NCI-H2029 (cell line): ENCODE data around the gene PLEKHO2.

Source experiments
- DNase-seq: peaks from one replicate; lab custom pipeline; 2025; lab: John Stamatoyannopoulos, UW

PLEKHO2 gene

GRCh38 chr15:64825431-64826294 lies 16.1 kb upstream of the PLEKHO2 start, which contains the start of gene PIF1:
TSS of gene PIF1 (minus strand) at chr15:64825647. CDS start at chr15:64824335, 1,312 bp downstream.
- peak; percentile 94 for DNase-seq

- no peak for DNase-seq
These were observed 12.7 kb upstream of the PLEKHO2 start for GRCh38 chr15:64828985-64829384.

DNA sequence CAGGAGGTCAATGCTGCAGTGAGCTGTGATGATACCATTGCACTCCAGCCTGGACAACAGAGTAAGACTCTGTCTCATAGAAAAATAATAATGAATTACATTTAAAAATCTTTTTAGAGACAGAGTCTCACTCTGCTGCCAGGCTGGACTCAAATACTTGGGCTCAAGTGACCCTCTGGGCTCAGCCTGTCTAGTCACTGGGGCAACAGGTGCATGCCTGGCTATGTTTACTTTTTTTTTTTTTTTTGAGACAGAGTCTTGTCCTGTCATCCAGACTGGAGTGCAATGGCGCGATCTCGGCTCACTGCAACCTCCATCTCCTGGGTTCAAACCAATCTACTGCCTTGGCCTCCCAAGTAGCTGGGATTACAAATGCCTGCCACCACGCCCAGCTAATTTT lies 8.0 kb upstream of the PLEKHO2 start:
- DNase-seq = no peak

- DNase-seq = no peak
These were observed 5.6 kb upstream of the PLEKHO2 start for GRCh38 chr15:64836023-64836536.

GRCh38 chr15:64837502-64837901 lies 4.2 kb upstream of the PLEKHO2 start:
- no peak for DNase-seq

GRCh38 chr15:64841060-64841343 lies 713 bp upstream of the PLEKHO2 start:
- no peak for DNase-seq

GRCh38 chr15:64842096-64842939 lies 603 bp downstream of the PLEKHO2 start:
- no peak for DNase-seq

DNA sequence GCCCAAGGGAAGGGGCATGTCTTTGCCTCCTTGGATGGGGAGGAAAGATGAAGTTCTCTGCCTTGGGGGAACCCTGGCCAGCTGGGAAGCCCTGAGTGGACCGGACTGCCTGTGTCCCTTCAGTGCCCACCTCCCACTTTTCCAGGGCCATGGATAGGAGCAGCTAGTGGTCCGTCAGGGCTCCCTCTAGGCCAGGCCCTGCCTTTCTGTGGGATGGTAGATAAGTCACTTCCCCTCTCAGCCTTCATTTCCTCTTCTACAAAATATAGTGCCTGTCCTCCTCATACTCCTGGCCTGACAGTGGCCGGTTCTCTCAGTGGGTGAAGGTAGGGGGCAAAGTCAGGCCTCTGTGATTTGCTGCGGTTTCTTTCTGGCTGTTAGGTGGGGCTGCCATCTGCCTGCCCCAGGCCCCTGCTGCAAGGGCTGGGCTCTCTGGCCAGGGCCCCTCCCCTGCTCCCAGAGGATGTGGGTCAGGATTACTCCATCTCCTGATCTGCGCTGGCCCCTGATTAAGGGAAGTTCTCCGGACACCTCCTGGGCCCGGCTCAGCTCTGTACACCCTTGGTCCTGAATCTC lies 1.4 kb downstream of the PLEKHO2 start:
- no peak for DNase-seq

DNA sequence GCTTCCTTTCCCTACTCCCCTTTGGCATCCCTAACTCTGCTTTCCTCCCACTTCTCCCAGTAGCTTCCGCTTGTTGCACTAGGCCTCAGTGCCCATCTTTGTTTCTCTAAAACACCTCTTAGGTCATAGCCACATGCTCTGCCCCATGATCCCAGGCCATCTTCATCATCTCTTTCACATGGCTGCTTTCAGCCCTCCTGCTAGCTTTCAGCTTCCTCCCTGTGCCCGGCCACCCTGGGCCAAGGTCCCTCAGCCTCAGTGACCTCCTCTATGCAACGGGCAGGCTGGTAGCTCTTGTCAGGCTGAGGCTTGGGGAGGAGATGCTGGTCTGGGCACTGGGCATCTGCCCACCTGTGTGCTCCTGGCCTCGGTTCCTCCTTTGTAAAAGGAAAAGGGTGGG lies 2.3 kb downstream of the PLEKHO2 start:
- DNase-seq = no peak

DNA sequence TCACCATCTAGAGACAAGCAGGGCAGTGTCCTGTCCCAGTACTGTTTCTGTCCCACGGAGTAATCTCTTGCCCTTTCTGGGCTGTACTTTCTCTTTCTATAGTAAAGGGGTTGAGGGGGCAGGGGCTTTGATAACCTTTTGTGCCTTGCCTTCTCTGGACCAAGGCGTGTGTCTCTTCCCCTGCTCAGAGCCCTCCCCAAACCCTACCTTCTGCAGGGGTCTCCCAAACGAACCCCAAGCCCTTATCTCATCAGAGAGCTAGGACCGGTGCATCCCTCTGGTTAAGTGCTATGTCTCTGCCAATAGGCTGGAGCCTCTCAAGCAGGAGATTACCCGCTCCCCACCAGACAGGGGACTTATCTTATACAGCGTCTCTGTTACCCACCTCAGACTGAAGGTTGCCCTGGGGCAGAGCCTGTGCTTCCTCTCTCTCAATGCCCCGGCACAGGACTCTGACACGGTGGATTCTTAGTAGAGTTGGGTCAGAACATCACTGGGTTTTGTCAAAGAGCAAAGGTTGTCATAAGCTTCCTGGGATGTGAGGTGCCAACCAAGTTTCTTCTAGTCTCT lies 2.9 kb downstream of the PLEKHO2 start:
- no peak for DNase-seq

GRCh38 chr15:64845183-64845611 lies 3.5 kb downstream of the PLEKHO2 start:
- no peak for DNase-seq

GRCh38 chr15:64845831-64846595 lies 4.3 kb downstream of the PLEKHO2 start:
- DNase-seq = no peak

DNA sequence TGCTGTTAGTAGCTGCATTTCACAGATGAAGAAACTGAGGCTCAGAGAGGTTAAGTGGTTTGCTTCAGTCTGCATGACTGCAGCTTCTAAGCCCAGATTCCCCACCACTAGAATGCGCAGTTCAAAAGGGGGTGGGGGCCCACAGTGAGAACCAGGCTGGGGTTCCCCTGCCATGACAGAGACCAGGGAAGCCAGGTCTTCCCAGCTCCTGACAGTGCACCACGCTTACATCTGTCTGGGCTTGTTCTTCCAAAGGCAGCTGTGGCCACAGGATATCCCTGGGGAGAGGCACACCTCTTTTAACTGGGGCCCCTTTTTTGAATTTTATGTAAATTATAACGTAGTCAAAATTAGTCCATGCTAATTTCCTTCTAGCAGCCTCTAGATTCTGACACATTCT lies 5.3 kb downstream of the PLEKHO2 start:
- no peak for DNase-seq

DNA sequence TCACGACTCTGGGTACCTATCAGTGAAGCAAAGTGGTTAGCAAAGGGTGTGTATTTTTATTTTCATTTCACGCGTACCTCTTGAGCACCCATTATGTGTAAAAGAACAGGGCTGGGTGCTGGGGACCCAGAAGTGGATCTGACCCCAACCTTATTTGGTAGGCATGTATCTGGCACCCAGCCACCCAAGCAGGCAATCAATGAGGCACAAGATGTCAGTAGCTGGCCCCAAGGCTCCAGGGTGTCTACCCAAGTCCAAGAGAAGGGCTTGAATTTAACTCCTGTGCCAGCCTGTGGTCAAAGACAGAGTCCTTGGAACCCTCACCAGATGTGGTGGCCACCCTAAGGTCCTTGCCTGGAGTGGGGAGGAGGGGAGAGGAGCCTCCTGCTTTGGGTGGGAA lies 5.7 kb downstream of the PLEKHO2 start:
- DNase-seq = no peak

GRCh38 chr15:64847876-64848716 lies 6.4 kb downstream of the PLEKHO2 start:
- no peak for DNase-seq

DNA sequence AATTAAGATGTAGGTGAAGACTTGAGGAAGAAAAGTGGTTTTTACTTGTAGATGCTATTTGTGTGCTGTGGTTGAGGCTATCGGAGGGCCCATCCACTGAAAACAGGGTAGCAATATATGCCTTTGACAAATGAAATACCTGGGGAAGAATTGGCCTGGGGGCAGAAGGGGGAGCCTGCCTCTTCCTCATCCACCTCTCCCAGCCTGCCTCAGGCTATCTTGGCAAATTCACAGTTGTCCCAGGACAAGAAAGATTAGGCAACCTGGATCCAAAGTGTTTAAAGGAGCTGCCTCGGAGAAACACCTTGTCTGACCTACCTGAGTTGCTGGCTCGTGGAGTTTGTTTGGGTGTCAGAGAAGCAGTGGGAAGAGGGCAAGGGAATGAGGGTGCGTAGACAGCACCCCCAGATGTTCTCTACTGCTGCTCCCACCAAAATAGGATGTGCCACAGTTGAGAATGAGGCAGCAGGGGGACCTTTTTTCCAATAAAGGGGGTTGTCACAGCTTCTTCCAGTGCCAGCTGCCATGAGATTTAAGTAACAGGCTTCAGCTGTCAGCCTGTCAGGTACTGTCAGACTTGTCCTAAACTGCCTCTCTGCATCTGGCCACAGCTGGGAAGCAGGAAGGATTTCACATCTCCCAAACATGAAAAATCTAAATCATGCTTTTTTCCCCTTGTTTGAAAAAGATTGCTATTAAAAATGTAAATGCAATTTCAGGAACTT lies 9.2 kb downstream of the PLEKHO2 start:
- no peak for DNase-seq

DNA sequence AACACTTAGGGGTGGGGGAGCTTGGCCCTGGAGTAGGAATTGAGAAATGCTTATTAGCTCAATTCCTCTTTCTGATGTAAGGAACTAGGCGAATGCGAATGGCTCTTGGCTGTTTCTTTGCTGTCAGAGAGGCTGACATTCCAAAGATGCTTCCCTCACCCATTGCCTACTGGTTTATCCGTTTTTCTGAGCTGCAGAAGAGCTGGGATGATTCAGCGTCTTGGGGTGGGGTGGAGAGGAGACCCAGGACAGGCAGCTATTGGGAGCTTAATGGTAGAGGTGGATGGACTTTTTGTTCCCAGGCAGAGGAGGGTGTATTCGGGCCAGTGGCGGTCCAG lies 9.8 kb downstream of the PLEKHO2 start:
- DNase-seq = no peak

DNA sequence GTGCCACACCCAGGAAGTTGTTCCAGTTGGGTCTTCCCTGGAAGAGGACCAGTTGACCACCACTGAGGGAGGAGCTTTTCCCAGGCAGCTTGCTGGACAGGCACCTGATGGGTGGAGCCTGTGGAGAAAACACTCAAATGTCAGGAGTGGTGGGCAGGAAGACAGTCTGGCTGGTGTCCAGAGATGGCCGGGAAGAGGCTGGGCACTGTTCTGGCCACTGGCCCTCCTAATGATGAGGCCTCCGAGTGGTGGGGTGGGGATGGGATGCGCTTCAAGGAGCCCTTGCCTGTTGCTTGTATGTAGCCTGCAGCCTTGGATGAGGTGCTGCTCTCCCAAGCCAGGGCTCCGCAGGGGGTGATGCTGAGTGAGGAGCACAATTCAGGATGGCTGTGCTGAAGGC lies 12.3 kb downstream of the PLEKHO2 start:
- no peak for DNase-seq

GRCh38 chr15:64854526-64854925 lies 12.8 kb downstream of the PLEKHO2 start:
- no peak for DNase-seq
